ENCODE results near the gene CFAP298.
"Not testable (repeated sequence)": the region's sequence is repeated elsewhere in the genome, so short reads cannot be mapped to it uniquely, and the experiment has no call there.

CFAP298 gene

GRCh38 chr21:32612999-32613337, 791 bp upstream of the CFAP298 start:
- Histone ChIP-seq H3K27me3 (ENCODE audit: control insufficient read depth, insufficient read depth, low read length) (no peaks in the 10 kb centered on the region), H3K9me3 (ENCODE audit: control insufficient read depth, low read length) (no peaks in the 10 kb centered on the region), H3K36me3 (ENCODE audit: control insufficient read depth, insufficient read depth, low read length) (no peaks in the 10 kb centered on the region), H3K9ac (ENCODE audit: low read length) (peak overlapping the region; percentile 86), H3K4me3 (ENCODE audit: low read length) (peak overlapping the region; percentile 85), H3K4me1 (ENCODE audit: control insufficient read depth, insufficient read depth, low read length) (peaks cover 10% of the 10 kb centered on the region)

GRCh38 chr21:32611471-32611997, 643 bp downstream of the CFAP298 start:
- H3K9ac ChIP-seq (ENCODE audit: low read length): peak overlapping the region; percentile 86
- peak overlapping the region; percentile 85 for H3K4me3 ChIP-seq (ENCODE audit: low read length)
- no peaks in the 10 kb centered on the region for H3K27me3 ChIP-seq (ENCODE audit: control insufficient read depth, insufficient read depth, low read length)
- no peaks in the 10 kb centered on the region for H3K9me3 ChIP-seq (ENCODE audit: control insufficient read depth, low read length)
- H3K4me1 ChIP-seq (ENCODE audit: control insufficient read depth, insufficient read depth, low read length): peaks cover 10% of the 10 kb centered on the region
- H3K36me3 ChIP-seq (ENCODE audit: control insufficient read depth, insufficient read depth, low read length): peaks cover under 1% of the 10 kb centered on the region

GRCh38 chr21:32610940-32611339, 1.2 kb downstream of the CFAP298 start:
- not testable (repeated sequence) for H3K36me3 ChIP-seq (ENCODE audit: control insufficient read depth, insufficient read depth, low read length); H3K4me3 ChIP-seq (ENCODE audit: low read length); H3K9ac ChIP-seq (ENCODE audit: low read length); H3K27me3 ChIP-seq (ENCODE audit: control insufficient read depth, insufficient read depth, low read length); H3K4me1 ChIP-seq (ENCODE audit: control insufficient read depth, insufficient read depth, low read length); H3K9me3 ChIP-seq (ENCODE audit: control insufficient read depth, low read length)

- Histone ChIP-seq H3K4me3 (ENCODE audit: low read length) (no peak overlapping the region), H3K36me3 (ENCODE audit: control insufficient read depth, insufficient read depth, low read length) (peaks cover 15% of the 10 kb centered on the region)
Observed at GRCh38 chr21:32608851-32609250, 3.3 kb downstream of the CFAP298 start.

GRCh38 chr21:32605469-32605868, 6.7 kb downstream of the CFAP298 start:
- no peak overlapping the region for H3K9ac ChIP-seq (ENCODE audit: low read length)
- H3K9me3 ChIP-seq (ENCODE audit: control insufficient read depth, low read length): no peaks in the 10 kb centered on the region
- H3K4me3 ChIP-seq (ENCODE audit: low read length): no peak overlapping the region
- H3K4me1 ChIP-seq (ENCODE audit: control insufficient read depth, insufficient read depth, low read length): no peaks in the 10 kb centered on the region
- H3K27me3 ChIP-seq (ENCODE audit: control insufficient read depth, insufficient read depth, low read length): no peaks in the 10 kb centered on the region
- peaks cover 31% of the 10 kb centered on the region for H3K36me3 ChIP-seq (ENCODE audit: control insufficient read depth, insufficient read depth, low read length)

More at GRCh38 chr21:32608851-32609250, 3.3 kb downstream of the CFAP298 start:
- Histone ChIP-seq H3K9me3 (ENCODE audit: control insufficient read depth, low read length) (no peaks in the 10 kb centered on the region), H3K4me1 (ENCODE audit: control insufficient read depth, insufficient read depth, low read length) (peaks cover 10% of the 10 kb centered on the region), H3K27me3 (ENCODE audit: control insufficient read depth, insufficient read depth, low read length) (no peaks in the 10 kb centered on the region), H3K9ac (ENCODE audit: low read length) (no peak overlapping the region)

- no peaks in the 10 kb centered on the region for H3K4me1 ChIP-seq (ENCODE audit: control insufficient read depth, insufficient read depth, low read length)
- H3K27me3 ChIP-seq (ENCODE audit: control insufficient read depth, insufficient read depth, low read length): no peaks in the 10 kb centered on the region
Observed at GRCh38 chr21:32604464-32604863, 7.7 kb downstream of the CFAP298 start.

GRCh38 chr21:32603131-32603530, 9.0 kb downstream of the CFAP298 start:
- Histone ChIP-seq H3K9me3 (ENCODE audit: control insufficient read depth, low read length) (no peaks in the 10 kb centered on the region), H3K9ac (ENCODE audit: low read length) (no peak overlapping the region), H3K4me3 (ENCODE audit: low read length) (no peak overlapping the region), H3K36me3 (ENCODE audit: control insufficient read depth, insufficient read depth, low read length) (peaks cover 34% of the 10 kb centered on the region), H3K27me3 (ENCODE audit: control insufficient read depth, insufficient read depth, low read length) (no peaks in the 10 kb centered on the region), H3K4me1 (ENCODE audit: control insufficient read depth, insufficient read depth, low read length) (no peaks in the 10 kb centered on the region)

More at GRCh38 chr21:32604464-32604863, 7.7 kb downstream of the CFAP298 start:
- Histone ChIP-seq H3K36me3 (ENCODE audit: control insufficient read depth, insufficient read depth, low read length) (peaks cover 34% of the 10 kb centered on the region), H3K9ac (ENCODE audit: low read length) (no peak overlapping the region), H3K9me3 (ENCODE audit: control insufficient read depth, low read length) (no peaks in the 10 kb centered on the region), H3K4me3 (ENCODE audit: low read length) (no peak overlapping the region)

- Histone ChIP-seq H3K4me1 (ENCODE audit: control insufficient read depth, insufficient read depth, low read length) (no peaks in the 10 kb centered on the region), H3K36me3 (ENCODE audit: control insufficient read depth, insufficient read depth, low read length) (peaks cover 34% of the 10 kb centered on the region), H3K9ac (ENCODE audit: low read length) (no peak overlapping the region), H3K4me3 (ENCODE audit: low read length) (no peak overlapping the region), H3K27me3 (ENCODE audit: control insufficient read depth, insufficient read depth, low read length) (no peaks in the 10 kb centered on the region), H3K9me3 (ENCODE audit: control insufficient read depth, low read length) (no peaks in the 10 kb centered on the region)
Observed at GRCh38 chr21:32602099-32602498, 10.1 kb downstream of the CFAP298 start.

GRCh38 chr21:32599526-32599925, 12.7 kb downstream of the CFAP298 start:
- Histone ChIP-seq H3K9ac (ENCODE audit: low read length) (no peak overlapping the region), H3K9me3 (ENCODE audit: control insufficient read depth, low read length) (no peaks in the 10 kb centered on the region), H3K4me1 (ENCODE audit: control insufficient read depth, insufficient read depth, low read length) (no peaks in the 10 kb centered on the region), H3K27me3 (ENCODE audit: control insufficient read depth, insufficient read depth, low read length) (no peaks in the 10 kb centered on the region), H3K4me3 (ENCODE audit: low read length) (no peak overlapping the region), H3K36me3 (ENCODE audit: control insufficient read depth, insufficient read depth, low read length) (peaks cover 24% of the 10 kb centered on the region)

- no peaks in the 10 kb centered on the region for H3K4me1 ChIP-seq (ENCODE audit: control insufficient read depth, insufficient read depth, low read length)
- no peak overlapping the region for H3K9ac ChIP-seq (ENCODE audit: low read length)
- peaks cover 22% of the 10 kb centered on the region for H3K36me3 ChIP-seq (ENCODE audit: control insufficient read depth, insufficient read depth, low read length)
Observed at GRCh38 chr21:32599091-32599490, 13.1 kb downstream of the CFAP298 start.

GRCh38 chr21:32597205-32597604, 15.0 kb downstream of the CFAP298 start:
- Histone ChIP-seq H3K4me3 (ENCODE audit: low read length) (no peak overlapping the region), H3K9me3 (ENCODE audit: control insufficient read depth, low read length) (no peaks in the 10 kb centered on the region), H3K27me3 (ENCODE audit: control insufficient read depth, insufficient read depth, low read length) (no peaks in the 10 kb centered on the region), H3K36me3 (ENCODE audit: control insufficient read depth, insufficient read depth, low read length) (peaks cover 8% of the 10 kb centered on the region), H3K9ac (ENCODE audit: low read length) (no peak overlapping the region), H3K4me1 (ENCODE audit: control insufficient read depth, insufficient read depth, low read length) (peaks cover 8% of the 10 kb centered on the region)

More at GRCh38 chr21:32599091-32599490, 13.1 kb downstream of the CFAP298 start:
- no peak overlapping the region for H3K4me3 ChIP-seq (ENCODE audit: low read length)
- H3K27me3 ChIP-seq (ENCODE audit: control insufficient read depth, insufficient read depth, low read length): no peaks in the 10 kb centered on the region
- no peaks in the 10 kb centered on the region for H3K9me3 ChIP-seq (ENCODE audit: control insufficient read depth, low read length)

- no peak overlapping the region for H3K4me3 ChIP-seq (ENCODE audit: low read length)
- H3K4me1 ChIP-seq (ENCODE audit: control insufficient read depth, insufficient read depth, low read length): peaks cover 8% of the 10 kb centered on the region
- H3K36me3 ChIP-seq (ENCODE audit: control insufficient read depth, insufficient read depth, low read length): peaks cover 3% of the 10 kb centered on the region
- no peaks in the 10 kb centered on the region for H3K9me3 ChIP-seq (ENCODE audit: control insufficient read depth, low read length)
- H3K9ac ChIP-seq (ENCODE audit: low read length): no peak overlapping the region
- H3K27me3 ChIP-seq (ENCODE audit: control insufficient read depth, insufficient read depth, low read length): no peaks in the 10 kb centered on the region
Observed at GRCh38 chr21:32595431-32595830, 16.7 kb downstream of the CFAP298 start.

GRCh38 chr21:32593690-32594089, 18.5 kb downstream of the CFAP298 start:
- Histone ChIP-seq H3K36me3 (ENCODE audit: control insufficient read depth, insufficient read depth, low read length) (no peaks in the 10 kb centered on the region), H3K9me3 (ENCODE audit: control insufficient read depth, low read length) (no peaks in the 10 kb centered on the region), H3K27me3 (ENCODE audit: control insufficient read depth, insufficient read depth, low read length) (no peaks in the 10 kb centered on the region), H3K9ac (ENCODE audit: low read length) (no peak overlapping the region), H3K4me1 (ENCODE audit: control insufficient read depth, insufficient read depth, low read length) (peaks cover 8% of the 10 kb centered on the region), H3K4me3 (ENCODE audit: low read length) (no peak overlapping the region)
